IMR-90 (cell line): Measurements from ENCODE around the gene TGFB2. TPM values are rescaled to one million over a fixed set of nuclear protein-coding genes. Genes with fewer than 3 reads are reported as not detected.

Experiments
- ATAC-seq: fragments of 200-7000 bp; cut with Tn5 transposase; 2 replicates; pipeline ENCODE4 v1.9.1; 2020; ENCODE audit warnings: low read depth, mild to moderate bottlenecking, moderate library complexity
- BruUV-seq: library from RNA; stranded (reverse); fragments of 400-500 nt; replicated peaks from 2 replicates; lab custom pipeline; 2021; lab: Mats Ljungman, UMichigan
- CTCF ChIA-PET: fragments of 300-600 bp; formaldehyde crosslinking; extraction: SDS; loops from one replicate; lab custom pipeline; 2021; ENCODE audit warnings: antibody characterized with exemption; lab: Yijun Ruan, JAX
- POLR2A ChIA-PET: fragments of 300-600 bp; sonication (Branson Sonifier 250); formaldehyde crosslinking; loops from one replicate; lab custom pipeline; 2022; ENCODE audit warnings: antibody characterized with exemption; ENCODE audit not compliant: unreplicated experiment; lab: Charles Lee
- DNase-seq: peaks from one replicate; pipeline ENCODE4 v3.0.0; 2013
- H2AFZ ChIP-seq: replicated peaks from 2 replicates; pipeline ENCODE3; 2013; ENCODE audit warnings: low read length, mild to moderate bottlenecking; ENCODE audit not compliant: poor library complexity
- H2AK5ac ChIP-seq: 2 replicates; pipeline ENCODE4 v1.6.1; 2013; ENCODE audit warnings: low read depth, low read length, inconsistent platforms
- H2AK9ac ChIP-seq: replicated peaks from 2 replicates; pipeline ENCODE3; 2013; ENCODE audit warnings: mild to moderate bottlenecking, low read depth, low read length, moderate library complexity; ENCODE audit not compliant: poor library complexity
- H2BK120ac ChIP-seq: 2 replicates; pipeline ENCODE4 v1.6.1; 2013; ENCODE audit warnings: low read depth, low read length, inconsistent platforms
- H2BK15ac ChIP-seq: 3 replicates; pipeline ENCODE4 v1.6.1; 2013; ENCODE audit warnings: low read depth, low read length, inconsistent platforms
- H2BK20ac ChIP-seq: 2 replicates; pipeline ENCODE4 v1.6.1; 2013; ENCODE audit warnings: low read depth, mild to moderate bottlenecking, inconsistent platforms, low read length, moderate library complexity
- H2BK5ac ChIP-seq: 2 replicates; pipeline ENCODE4 v1.6.1; 2013; ENCODE audit warnings: mild to moderate bottlenecking, low read depth, low read length, inconsistent platforms; ENCODE audit not compliant: poor library complexity, severe bottlenecking
- H3K14ac ChIP-seq: replicated peaks from 2 replicates; pipeline ENCODE4 v1.6.1; 2013; ENCODE audit warnings: low read depth, low read length, inconsistent platforms
- H3K18ac ChIP-seq: 2 replicates; pipeline ENCODE4 v1.6.1; 2013; ENCODE audit warnings: low read depth, low read length, control low read depth
- H3K23ac ChIP-seq: 2 replicates; pipeline ENCODE4 v1.6.1; 2013; ENCODE audit warnings: low read depth, low read length, inconsistent platforms
- H3K27ac ChIP-seq: 2 replicates; pipeline ENCODE4 v1.5.1; 2013; ENCODE audit warnings: mild to moderate bottlenecking, control low read depth, low read length; ENCODE audit not compliant: insufficient read depth
- H3K27me3 ChIP-seq: 2 replicates; pipeline ENCODE4 v1.6.1; 2013; ENCODE audit warnings: low read length; ENCODE audit not compliant: control insufficient read depth, insufficient read depth
- H3K36me3 ChIP-seq: 2 replicates; pipeline ENCODE4 v1.6.1; 2013; ENCODE audit warnings: low read length, mixed read lengths; ENCODE audit not compliant: control insufficient read depth, insufficient read depth
- H3K4ac ChIP-seq: 2 replicates; pipeline ENCODE4 v1.6.1; 2013; ENCODE audit warnings: low read depth, low read length, inconsistent platforms
- H3K4me1 ChIP-seq: 2 replicates; pipeline ENCODE4 v1.6.1; 2013; ENCODE audit warnings: low read length, mixed read lengths; ENCODE audit not compliant: control insufficient read depth, insufficient read depth
- H3K4me2 ChIP-seq: 2 replicates; pipeline ENCODE4 v1.6.1; 2013; ENCODE audit warnings: low read depth, mild to moderate bottlenecking, control low read depth, low read length, moderate library complexity
- H3K4me3 ChIP-seq: 2 replicates; pipeline ENCODE4 v1.5.1; 2013; ENCODE audit warnings: low read depth, mild to moderate bottlenecking, control low read depth, low read length, moderate library complexity; ENCODE audit not compliant: insufficient read depth
- H3K56ac ChIP-seq: 2 replicates; pipeline ENCODE4 v1.6.1; 2013; ENCODE audit warnings: low read length, inconsistent platforms; ENCODE audit not compliant: insufficient read depth; ENCODE audit errors: extremely low read depth
- H3K79me1 ChIP-seq, 2 experiments: 2 replicates each; pipeline ENCODE4 v1.6.1; 2013; ENCODE audit warnings: low read length in 2 of 2, inconsistent platforms in 1 of 2, low read depth in 1 of 2
- H3K9ac ChIP-seq: 2 replicates; pipeline ENCODE4 v1.6.1; 2013; ENCODE audit warnings: low read depth, low read length, control low read depth
- H3K9me1 ChIP-seq: 2 replicates; pipeline ENCODE4 v1.6.1; 2013; ENCODE audit warnings: low read length, inconsistent platforms; ENCODE audit not compliant: insufficient read depth
- H3K9me3 ChIP-seq: 2 replicates; pipeline ENCODE4 v1.6.1; 2013; ENCODE audit warnings: low read length; ENCODE audit not compliant: control insufficient read depth, insufficient read depth
- H4K20me1 ChIP-seq: 2 replicates; pipeline ENCODE4 v1.6.1; 2013; ENCODE audit warnings: low read length, inconsistent platforms; ENCODE audit not compliant: insufficient read depth
- H4K5ac ChIP-seq: 2 replicates; pipeline ENCODE4 v1.6.1; 2013; ENCODE audit warnings: mild to moderate bottlenecking, low read depth, low read length, control low read depth
- H4K8ac ChIP-seq, 2 experiments: 2 replicates each; pipeline ENCODE4 v1.6.1; 2013; ENCODE audit warnings: low read depth in 2 of 2, low read length in 2 of 2, control low read depth in 1 of 2, inconsistent platforms in 1 of 2
- H4K91ac ChIP-seq: 2 replicates; pipeline ENCODE4 v1.6.1; 2013; ENCODE audit warnings: low read depth, low read length, inconsistent platforms; ENCODE audit not compliant: insufficient read depth
- MAFK ChIP-seq: IDR thresholded peaks from 2 replicates; pipeline ENCODE4 v1.6.1; 2012; ENCODE audit warnings: low read depth, low read length, improper control_type of control experiment
- WGBS, 2 experiments: methylation state at CpG; one replicate each; pipeline versions ENCODE4 v1.1.5 to v1.1.7; 2013; ENCODE audit warnings: missing lambda C conversion rate in 2 of 2; ENCODE audit not compliant: insufficient read length in 1 of 2; ENCODE audit errors: extremely low coverage in 2 of 2; 5-methylcytosine and 5-hydroxymethylcytosine counted together
- dilution Hi-C: fragments of 300-500 bp; cut with HindIII; formaldehyde crosslinking; loops from one replicate; pipeline ENCODE4 v1.14.3; 2018; ENCODE audit warnings: low sequenced_read_pairs; ENCODE audit not compliant: unreplicated experiment
- in situ Hi-C: fragments of 300-500 bp; cut with MboI; formaldehyde crosslinking; loops from 3 replicates; pipeline ENCODE4 v1.14.3; 2019; ENCODE audit warnings: low sequenced_read_pairs, inconsistent platforms, mixed read lengths
- intact Hi-C: fragments of 100-400 bp; cut with micrococcal nuclease; formaldehyde crosslinking; loops from 2 replicates; pipeline ENCODE4 v1.10.0; 2022
- polyA plus RNA-seq, 3 experiments: library from polyadenylated mRNA; depleted of rRNA; stranded (reverse); fragments of >200 nt; gene quantifications; 2 replicates each; pipeline ENCODE4 v1.2.3, GENCODE V29; 2012; ENCODE audit warnings: low replicate concordance in 1 of 3
- total RNA-seq: library from RNA; depleted of rRNA; stranded (reverse); fragments of >200 nt; gene quantifications from 2 replicates; pipeline ENCODE4 v1.2.3, GENCODE V29; 2012
- TF ChIP-seq, protein P1 (sequence below): conservative IDR thresholded peaks from 2 replicates; pipeline ENCODE4 v1.5.1; 2012; ENCODE audit warnings: mild to moderate bottlenecking, low read depth, low read length, improper control_type of control experiment

TGFB2 gene
- total and polyA plus RNA-seq, 2 of the 4 experiments (the other 2 are of a cell fraction), result 3.7 to 3.8 TPM

DNA sequence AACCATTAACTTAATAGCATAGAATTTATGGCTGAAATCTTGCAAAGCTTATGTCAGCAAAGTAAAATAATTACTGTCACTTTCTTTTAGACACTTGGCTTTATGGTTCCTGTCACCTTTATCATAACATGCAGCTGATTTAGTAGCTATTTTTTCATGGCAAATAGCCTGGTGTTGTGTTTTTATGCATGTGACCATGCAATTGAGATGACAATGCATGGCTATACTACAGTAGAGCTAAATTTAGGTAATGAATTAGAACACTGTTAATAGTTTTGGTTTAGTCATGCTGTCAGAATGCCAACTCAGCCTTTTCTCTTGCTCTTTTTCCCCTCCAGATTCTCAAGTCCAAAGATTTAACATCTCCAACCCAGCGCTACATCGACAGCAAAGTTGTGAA lies 88.6 kb downstream of the TGFB2 start:
- no peak overlapping the region for H3K9ac ChIP-seq
- no TSS peak for BruUV-seq
- no peak overlapping the region for H4K91ac ChIP-seq
- H4K5ac ChIP-seq, result no peak overlapping the region
- H3K4me3 ChIP-seq, result no peak overlapping the region
- H3K36me3 ChIP-seq, result peaks cover 8% of the 10 kb centered on the region; the same call in 1 of the 2 replicates
- no peak overlapping the region for H2AK5ac ChIP-seq
- H3K23ac ChIP-seq, result no peak overlapping the region
- ATAC-seq (peak; percentile 32; the same call in 1 of the 2 replicates), DNase-seq (peak; percentile 64)
- no peak overlapping the region for H3K27ac ChIP-seq
- H3K4me2 ChIP-seq, result no peak overlapping the region
- in situ Hi-C loops (no loop called here), intact Hi-C loops (no loop called here), dilution Hi-C loops (no loop called here)
- H2BK15ac ChIP-seq, result no peak overlapping the region; the same call in 2 of the 3 replicates
- no peaks in the 10 kb centered on the region for H3K9me1 ChIP-seq
- H2BK120ac ChIP-seq, result no peak overlapping the region; the same call in 1 of the 2 replicates
- peaks cover 3% of the 10 kb centered on the region; the same call in 1 of the 2 replicates for H3K4me1 ChIP-seq
- H3K18ac ChIP-seq, result peak overlapping the region; percentile 72; the same call in 1 of the 2 replicates
- H3K56ac ChIP-seq, result no peak overlapping the region
- ChIA-PET POLR2A (no interaction called here), CTCF (no interaction called here)
- no peak overlapping the region for H3K14ac ChIP-seq
- no peak overlapping the region for H2BK5ac ChIP-seq
- TF ChIP-seq MAFK, result peak; percentile 92
- TF ChIP-seq, protein P1, sequence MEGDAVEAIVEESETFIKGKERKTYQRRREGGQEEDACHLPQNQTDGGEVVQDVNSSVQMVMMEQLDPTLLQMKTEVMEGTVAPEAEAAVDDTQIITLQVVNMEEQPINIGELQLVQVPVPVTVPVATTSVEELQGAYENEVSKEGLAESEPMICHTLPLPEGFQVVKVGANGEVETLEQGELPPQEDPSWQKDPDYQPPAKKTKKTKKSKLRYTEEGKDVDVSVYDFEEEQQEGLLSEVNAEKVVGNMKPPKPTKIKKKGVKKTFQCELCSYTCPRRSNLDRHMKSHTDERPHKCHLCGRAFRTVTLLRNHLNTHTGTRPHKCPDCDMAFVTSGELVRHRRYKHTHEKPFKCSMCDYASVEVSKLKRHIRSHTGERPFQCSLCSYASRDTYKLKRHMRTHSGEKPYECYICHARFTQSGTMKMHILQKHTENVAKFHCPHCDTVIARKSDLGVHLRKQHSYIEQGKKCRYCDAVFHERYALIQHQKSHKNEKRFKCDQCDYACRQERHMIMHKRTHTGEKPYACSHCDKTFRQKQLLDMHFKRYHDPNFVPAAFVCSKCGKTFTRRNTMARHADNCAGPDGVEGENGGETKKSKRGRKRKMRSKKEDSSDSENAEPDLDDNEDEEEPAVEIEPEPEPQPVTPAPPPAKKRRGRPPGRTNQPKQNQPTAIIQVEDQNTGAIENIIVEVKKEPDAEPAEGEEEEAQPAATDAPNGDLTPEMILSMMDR, result no peak
- H3K79me1 ChIP-seq, result no peaks in the 10 kb centered on the region
- H4K20me1 ChIP-seq, result no peaks in the 10 kb centered on the region
- no peak overlapping the region for H3K4ac ChIP-seq
- H2AK9ac ChIP-seq, result no peak overlapping the region
- H2AFZ ChIP-seq, result no peak overlapping the region
- no peaks in the 10 kb centered on the region for H3K27me3 ChIP-seq
- no CpG with 5 or more reads among the region's 2 CpGs for WGBS, 2 experiments
- H4K8ac ChIP-seq, result no peak overlapping the region
- 0 out of 2 replicates have a peak overlapping the region, but pooled peaks have one; percentile 53 for H2BK20ac ChIP-seq
- no peaks in the 10 kb centered on the region for H3K9me3 ChIP-seq
